ENCODE measurements around the gene TP53INP2.

- TF ChIP-seq YY1 (IDR thresholded peaks at IDR 0.05; ENCODE audit: insufficient read depth, insufficient read length), result no peak
- no peak for TF ChIP-seq ZNF274 (IDR thresholded peaks at IDR 0.05; ENCODE audit: low read depth, low read length)
Measured at GRCh38 chr20:34675561-34675960, 28.6 kb upstream of the TP53INP2 start.

All from NT2/D1 (cell line).